HG03135 (cell line): Measurements from ENCODE around the gene MRPS5.

Source experiments
- ATAC-seq: cut with Tn5 transposase; IDR thresholded peaks from one replicate; pipeline ENCODE4 v1.9.1; 2021; ENCODE audit warnings: mild to moderate bottlenecking, moderate library complexity; ENCODE audit not compliant: unreplicated experiment

MRPS5 gene

DNA sequence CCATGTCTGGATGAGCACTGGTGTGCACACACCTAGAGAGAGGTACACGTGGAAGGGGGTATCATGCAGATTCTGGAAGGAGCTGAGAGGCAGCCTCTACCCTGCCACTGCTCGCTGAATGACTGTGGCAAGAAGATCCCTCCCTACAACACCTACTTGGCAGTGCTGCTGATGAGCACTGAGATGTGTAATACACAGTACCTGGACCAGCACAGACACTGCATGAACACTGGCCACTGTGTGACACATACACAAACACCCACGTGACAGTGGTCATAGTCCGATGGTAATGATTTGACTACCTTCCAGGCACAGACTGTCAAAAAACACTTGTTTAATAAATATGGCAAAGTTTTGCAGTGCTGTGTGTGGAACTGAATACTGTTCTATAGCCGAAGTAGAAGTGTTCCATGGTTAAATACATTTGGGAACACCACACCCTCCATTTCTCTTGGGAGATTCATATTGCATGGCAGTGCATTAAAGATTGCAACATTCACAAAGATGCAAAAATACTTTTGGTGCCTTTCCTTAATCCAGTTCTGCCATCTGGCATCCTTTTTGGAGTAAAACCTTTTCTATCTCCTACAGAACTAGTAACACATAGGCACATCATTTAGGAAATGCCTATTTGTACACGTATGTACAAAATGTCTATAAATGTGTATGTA lies 29.6 kb downstream of the MRPS5 start:
- ATAC-seq: no peak

DNA sequence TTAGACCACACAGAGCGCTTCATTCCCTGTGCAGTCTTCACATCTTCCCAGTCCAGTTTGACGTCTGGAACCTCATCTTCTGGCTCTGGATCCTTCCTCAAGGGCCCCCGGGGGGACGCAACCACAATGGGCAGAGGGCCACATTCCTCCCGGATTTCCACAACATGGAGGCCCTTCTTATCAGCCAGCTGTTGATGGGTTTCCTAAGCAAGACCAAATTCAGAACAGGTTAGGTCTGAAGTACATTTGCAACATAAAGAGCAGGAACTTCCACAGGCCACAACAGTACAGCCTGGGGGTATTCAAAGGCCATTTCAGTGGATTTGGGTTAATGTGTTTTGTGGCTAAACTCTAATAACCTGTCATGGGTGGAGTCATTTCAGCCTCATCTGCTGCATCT lies 34.2 kb downstream of the MRPS5 start:
- ATAC-seq: no peak

DNA sequence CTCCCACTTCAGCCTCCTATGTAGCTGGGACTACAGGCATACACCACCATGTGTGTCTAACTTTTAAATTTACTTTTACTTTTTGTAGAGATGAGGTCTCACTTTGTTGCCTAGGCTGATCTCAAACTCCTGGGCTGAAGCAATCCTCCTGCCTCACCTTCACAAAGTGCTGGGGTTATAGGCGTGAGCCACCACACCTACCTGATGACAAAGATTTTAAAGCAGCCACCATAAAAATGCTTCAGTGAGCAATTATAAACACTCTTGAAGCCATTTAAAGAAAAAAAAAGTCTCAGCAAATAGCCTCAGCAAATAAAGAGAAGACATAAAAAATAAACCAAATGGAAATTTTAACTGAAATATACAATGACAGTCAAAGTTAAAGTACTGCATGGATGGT lies 35.6 kb downstream of the MRPS5 start:
- ATAC-seq: no peak

DNA sequence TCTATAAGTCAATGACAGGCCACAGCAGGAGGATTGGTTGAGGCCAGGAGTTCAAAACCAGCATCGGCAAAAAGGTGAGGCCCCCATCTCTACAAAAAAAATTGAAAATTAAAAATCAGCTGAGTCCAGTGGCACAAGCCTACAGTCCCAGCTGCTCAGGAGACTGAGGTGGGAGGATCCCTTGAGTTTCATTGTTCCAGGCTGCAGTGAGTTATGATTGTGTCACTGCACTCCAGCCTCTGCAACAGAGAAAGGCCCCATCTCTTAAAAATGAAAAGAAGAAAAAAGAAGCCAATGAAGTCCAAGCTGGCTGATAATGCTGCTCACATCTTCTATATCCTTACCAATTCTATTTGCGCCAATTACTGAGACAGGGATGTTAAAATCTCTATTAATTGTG lies 39.1 kb downstream of the MRPS5 start:
- ATAC-seq: no peak

DNA sequence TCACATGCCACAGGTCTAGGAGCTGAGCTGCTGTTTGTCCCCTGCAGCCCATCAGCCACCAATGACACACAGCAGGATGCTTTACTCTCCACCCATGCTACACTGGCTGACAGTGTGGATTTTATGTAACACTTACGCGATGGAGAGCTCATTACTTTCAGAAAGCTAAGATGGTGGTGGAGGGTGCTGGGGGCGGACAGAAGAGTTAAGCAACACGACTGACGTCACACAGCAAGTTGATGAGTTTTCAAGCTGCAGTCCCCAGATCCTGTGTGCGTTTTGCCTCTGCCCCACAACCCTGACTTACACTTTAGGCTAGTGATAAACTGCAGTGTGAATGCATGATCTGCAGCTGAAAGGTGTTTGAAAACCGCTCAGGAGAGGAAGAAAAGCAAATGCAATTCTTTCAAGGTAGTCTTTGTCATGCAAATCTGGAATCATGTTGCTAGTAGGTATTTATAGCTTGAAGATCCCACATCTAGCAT lies 42.4 kb downstream of the MRPS5 start:
- ATAC-seq: no peak

GRCh38 chr2:95077861-95078603 lies 43.6 kb downstream of the MRPS5 start:
- ATAC-seq: no peak

GRCh38 chr2:95077530-95077825 lies 44.1 kb downstream of the MRPS5 start:
- ATAC-seq: no peak

GRCh38 chr2:95076705-95077529 lies 44.7 kb downstream of the MRPS5 start:
- peak; percentile 84 for ATAC-seq

DNA sequence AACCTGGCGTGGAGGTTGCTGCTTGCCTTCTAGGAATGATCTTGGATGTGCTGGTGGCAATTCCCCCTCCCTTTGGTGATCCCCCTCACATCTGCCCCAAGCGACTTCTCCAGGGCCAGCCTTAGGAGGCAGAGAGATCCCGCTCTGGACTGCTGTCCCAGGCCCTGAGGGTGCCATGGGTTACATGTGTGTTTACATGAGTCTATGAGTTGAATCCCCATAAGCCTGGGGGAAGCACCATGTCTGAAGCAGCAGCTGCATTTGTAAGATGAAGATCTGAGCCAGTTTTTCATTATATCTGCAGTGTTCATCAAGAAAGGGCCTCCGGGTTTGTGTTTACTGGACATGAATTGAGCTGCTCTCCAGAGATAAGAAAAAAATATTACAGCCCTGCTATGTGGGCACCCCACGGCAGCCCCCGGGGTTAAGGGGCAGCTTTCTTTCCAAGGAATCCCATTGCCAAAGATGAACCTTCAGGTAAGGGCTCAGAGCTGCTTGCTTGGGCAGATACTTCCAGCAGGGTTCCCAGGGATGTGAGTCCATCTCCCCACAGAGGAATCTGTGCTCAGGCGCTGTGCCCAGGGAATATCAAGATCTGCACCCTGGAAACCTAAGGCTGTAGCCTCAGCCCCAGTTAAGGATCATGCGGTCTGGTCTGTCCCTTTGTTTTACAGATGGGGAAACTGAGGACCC lies 46.0 kb downstream of the MRPS5 start:
- no peak for ATAC-seq

DNA sequence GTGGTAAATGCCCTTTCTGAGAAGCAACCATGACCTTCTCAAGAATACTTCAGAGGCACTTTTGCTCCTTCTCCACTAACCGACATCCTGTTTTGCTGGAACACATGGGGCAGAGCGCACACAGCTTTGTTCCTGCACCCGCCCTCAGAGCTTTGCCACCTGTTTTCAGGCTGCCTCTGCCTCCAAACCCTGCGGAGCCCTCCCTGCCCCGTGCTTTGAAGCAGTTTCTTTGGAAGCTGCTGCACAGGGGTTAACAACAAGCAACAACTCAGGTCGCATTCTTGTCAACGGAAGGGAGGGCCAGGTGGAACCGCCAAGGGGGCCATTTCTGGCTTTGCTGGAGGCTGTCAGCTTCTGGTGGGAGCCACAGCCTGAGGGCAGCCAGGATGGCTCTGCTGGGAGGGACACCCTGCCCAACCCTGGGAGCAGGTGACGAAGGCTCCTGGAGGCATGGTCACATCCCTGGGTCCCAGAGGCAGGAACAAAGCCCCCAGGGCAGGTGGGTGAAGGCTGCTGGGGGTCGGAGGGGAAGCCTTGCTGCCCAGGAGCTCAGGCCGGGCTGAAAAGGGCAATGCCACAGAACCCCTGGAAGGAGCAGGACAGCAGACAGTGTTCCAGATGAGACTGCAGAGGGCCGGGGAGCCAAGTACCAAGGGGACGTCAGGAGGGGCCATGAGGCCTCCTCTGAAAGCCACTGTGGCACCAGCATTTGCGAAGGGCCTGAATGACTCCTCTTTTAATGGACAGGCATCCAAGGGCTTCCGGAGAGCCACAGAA lies 46.8 kb downstream of the MRPS5 start:
- ATAC-seq: no peak

DNA sequence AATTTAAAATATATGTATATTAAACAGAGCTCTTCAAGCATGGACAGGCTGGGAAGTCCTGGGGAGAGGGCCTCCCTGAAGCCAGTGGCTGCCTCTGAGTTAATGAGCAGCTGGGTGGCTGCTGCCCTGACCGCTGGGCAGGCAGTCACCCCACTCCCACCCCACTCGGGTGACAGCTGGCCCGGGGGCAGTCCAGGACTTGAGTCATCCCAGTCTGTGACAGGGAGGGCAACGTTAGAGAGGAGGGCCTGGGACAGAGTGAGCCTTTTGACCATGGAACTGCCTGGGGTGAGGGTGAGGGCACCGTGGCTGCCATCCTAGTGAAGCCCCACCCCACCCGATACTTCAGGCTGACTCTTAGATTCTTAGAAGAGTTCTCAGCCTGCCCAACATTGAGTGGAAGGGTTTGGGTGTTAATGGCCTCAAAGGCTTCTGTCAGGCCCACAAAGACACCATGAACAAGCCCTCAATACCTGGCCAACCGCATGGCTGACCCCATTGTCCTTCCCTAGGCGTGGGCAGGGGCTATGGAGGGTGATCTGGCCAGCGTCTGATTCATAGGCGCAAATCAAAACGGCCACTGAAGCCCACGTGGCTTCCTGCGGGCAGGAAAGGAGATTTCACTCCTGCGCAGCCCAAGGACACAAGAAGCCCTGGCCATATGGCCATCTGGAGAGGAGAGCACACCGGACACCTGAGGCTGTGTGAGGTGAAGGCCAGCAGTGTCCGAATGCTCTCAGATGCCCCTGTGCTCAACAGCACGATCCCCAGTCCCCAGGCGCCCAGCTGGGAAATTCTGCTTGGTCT lies 47.5 kb downstream of the MRPS5 start:
- no peak for ATAC-seq

DNA sequence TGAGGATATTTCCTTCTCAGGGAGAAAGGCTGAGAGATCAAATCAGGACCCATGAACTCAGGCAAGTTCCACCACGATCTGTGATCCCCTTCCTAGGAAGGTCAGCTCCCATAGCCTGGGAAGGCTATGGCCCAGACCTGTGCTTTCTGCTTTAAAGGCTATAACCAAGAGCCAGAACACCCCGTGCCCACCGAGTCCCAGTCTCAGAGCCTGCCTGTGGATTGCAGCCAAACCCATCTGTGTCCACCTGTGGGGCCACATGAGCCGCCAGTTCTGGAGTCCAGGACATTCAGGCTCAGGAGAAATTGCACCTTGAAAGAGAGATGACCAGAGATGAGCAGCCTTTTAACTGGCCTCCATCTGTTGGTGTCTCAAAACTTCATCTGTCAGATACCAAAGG lies 49.2 kb downstream of the MRPS5 start:
- no peak for ATAC-seq

DNA sequence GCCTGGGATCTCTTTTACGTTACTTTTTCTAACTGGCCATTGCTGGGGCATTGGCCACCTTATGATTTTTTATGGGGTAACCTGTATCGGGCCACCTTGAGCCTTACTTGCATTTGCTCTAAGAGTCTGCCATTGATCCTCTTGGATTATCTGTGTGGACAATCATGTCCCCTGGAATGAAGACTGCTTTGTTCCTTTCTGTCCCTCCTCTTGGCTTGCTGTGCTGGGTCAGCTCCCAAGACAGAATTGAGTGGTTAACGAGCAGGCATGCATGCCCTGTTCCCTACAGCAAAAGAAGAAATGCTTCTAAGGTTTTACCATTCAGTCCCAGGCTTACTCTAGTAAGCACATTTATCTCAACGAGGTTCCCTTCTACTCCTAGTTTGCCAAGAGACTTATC lies 49.8 kb downstream of the MRPS5 start:
- ATAC-seq: no peak

- no peak for ATAC-seq
These were observed 52.1 kb downstream of the MRPS5 start for GRCh38 chr2:95069465-95069864.

DNA sequence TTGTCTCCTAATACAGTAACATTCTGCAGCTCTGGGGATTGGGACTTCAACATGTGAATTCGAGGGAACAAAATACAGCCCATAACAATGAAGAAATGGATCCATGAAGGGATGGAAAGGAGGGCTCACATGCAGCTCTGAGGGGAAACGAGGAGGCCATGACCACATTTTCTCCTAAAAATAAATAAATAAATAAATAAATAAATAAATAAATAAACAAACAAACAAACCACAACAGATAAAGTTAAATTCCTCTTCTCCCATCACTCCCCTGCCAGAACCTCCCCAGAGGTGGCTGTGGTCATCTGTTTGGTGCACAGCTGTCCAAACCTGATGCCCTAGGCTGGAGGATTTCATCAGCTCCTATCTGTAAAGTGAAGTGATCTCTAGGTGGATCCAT lies 53.4 kb downstream of the MRPS5 start:
- ATAC-seq: no peak

- peak; percentile 51 for ATAC-seq
These were observed 58.3 kb downstream of the MRPS5 start for GRCh38 chr2:95063086-95063958.

DNA sequence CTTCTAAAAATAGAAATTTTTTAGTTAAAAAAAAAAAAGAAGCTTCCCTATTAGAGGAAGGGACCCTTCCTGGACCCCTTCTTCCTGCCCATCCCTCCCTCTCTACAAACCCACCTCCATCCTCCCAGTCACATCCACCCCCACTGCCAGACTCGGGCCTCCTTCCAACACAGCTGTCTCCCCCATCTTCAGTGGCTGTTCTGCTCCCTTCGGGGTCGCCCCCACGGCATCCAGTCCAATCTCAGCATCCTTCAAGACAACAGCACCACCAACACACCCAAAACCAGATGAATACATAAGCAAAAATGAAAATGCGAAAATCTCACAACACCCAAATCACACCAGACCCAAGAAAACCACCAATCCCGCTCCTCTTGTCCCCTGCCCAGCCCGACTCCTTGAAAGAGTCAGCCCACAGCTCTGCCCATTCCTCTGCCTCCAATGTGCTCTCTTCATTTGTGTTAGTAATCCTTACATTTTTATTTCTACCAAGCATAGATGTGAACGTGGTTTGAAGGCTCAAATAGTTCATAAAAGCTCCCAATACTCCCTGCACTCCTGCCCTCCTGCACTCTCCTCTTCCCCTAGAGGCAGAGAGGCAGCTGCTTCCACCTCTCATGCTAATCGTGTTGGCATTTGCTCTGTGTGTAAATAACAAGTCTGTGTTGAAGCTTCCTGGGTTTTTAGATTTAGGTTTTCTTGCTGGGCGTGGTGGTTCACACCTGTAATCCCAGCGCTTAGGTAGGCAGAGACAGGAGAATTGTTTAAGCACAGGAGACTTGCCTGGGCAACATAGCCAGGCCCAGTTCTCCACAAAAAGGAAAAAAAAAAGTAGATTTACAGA lies 59.1 kb downstream of the MRPS5 start:
- peak; percentile 18 for ATAC-seq
